Hindlimb muscle (tissue), 1 donor: ENCODE data around the gene SSTR5. TPM values are rescaled to one million over a fixed set of nuclear protein-coding genes. Genes with fewer than 3 reads are reported as not detected.

Experiments used
- DNase-seq: peaks from one replicate; pipeline ENCODE4 v3.0.0-alpha.2; 2013
- polyA plus RNA-seq: library from polyadenylated mRNA; unstranded; fragments of 120-200 nt; gene quantifications from one replicate; pipeline ENCODE4 v1.2.1, GENCODE V29; 2013; ENCODE audit not compliant: insufficient read length

The SSTR5 gene
- polyA plus RNA-seq, 1 donor, result not detected

- DNase-seq, result no peak
Observed at GRCh38 chr16:1055557-1055924, 17.0 kb upstream of the SSTR5 start.

DNA sequence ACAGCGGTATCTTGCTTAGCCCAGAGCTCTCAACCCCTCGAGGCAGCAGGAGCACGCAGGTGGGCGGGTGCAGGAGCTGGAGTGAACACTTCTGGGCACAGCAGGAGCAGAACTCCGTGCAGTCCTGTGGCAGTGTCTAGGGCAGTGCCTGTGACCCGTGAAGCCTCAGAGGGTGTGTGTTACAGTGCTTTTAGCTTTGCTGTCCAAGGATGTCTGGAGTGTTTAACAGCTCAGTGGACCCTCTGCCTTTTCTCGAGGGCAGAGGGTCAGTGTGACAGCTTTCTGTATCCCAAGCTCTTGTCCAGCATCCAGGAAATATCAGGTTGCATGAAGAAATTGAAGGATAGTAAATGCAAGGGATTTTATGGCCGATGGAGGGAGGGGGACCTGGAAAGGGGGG, 16.4 kb upstream of the SSTR5 start:
- DNase-seq, result no peak

DNA sequence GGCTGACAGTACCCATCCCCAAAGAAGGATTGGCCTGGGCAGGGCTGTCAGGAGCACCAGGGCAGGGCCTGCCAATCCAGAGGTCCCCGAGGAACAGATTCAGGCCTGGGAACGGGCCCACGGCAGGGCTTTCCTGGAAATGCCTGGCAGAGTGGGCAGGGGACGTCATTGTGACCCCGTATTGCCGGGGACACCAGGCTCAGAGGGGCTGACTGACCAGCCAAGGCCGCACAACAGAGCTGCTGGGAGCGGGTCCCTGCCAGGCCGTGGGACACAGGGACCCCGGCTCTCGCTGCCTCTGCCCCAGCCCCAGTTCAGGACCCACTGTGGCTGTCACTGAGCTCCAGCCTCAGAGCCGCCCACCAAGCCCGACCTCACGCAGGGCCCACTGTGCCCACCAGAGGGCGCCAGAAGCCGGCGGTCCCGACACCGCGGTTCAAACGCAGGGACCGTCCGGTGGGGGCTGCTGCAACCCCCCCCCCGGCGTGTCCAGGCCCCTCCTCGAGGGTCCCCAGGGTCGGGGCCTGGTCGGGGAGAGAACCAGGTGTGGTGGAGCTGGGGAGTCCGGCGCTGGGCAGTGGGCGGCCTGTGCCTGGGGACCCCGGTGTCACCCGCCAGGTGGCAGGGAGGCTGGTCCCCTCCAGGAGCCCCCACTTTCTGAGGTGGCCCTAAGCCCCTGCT, 15.2 kb upstream of the SSTR5 start:
- no peak for DNase-seq

DNA sequence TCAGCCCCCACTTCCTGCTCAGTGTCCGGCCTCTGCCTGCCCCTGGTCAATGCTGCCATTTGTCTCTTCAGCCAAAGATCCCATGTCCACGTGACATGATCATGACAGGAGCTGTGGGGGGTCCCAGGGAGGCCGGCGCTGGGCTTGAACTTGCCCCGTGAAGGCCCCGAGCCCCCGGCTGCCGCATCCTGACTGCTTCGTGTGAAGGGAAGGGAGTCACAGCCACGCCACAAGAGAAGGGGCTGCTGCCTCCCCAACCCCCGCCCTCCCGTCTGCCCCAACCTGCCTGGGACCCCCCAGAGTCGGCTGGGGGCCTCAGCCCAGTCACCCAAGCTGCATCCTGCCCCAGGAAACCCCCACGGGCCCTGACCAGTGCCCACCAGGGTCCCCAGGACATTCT, 14.3 kb upstream of the SSTR5 start:
- DNase-seq, result no peak

GRCh38 chr16:1059310-1059709, 13.2 kb upstream of the SSTR5 start:
- no peak for DNase-seq

GRCh38 chr16:1060416-1061340, 11.9 kb upstream of the SSTR5 start:
- DNase-seq, result no peak

DNA sequence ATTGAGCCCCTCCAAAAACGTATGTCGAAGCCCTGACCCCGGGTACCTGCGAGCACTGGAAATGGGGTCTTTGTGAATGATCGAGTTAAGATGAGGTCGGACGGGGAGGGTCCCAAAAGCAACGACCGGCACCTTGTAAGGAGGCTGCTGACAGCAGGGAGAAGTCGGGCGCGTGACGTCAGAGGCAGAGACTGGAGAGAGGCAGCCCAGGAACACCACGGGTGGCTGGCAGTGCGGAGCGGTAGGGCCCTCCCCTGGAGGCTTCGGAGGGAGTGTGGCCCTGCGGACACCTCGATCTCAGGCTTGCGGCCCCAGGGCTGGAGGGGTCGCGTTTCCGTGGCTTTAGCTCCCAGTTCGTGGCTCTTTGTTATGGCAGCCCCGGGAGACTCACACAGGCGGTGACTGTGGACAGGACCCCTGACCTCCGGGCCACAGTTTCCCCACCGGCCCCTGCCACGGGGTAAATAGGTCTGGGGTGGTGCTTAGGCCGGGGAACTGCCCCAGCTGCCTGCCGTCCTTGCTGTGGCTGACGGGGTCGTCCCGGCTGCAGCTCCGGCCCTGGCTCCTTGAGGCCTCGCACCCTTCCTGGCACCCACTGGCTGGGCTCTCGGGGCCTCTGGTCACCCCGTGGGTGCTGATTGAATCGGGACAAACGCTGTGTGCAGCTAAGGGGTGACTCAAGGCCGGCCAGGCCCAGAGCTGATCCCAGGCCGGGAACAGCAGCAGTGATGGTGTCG, 10.6 kb upstream of the SSTR5 start:
- no peak for DNase-seq

GRCh38 chr16:1062895-1063294, 9.7 kb upstream of the SSTR5 start:
- no peak for DNase-seq

DNA sequence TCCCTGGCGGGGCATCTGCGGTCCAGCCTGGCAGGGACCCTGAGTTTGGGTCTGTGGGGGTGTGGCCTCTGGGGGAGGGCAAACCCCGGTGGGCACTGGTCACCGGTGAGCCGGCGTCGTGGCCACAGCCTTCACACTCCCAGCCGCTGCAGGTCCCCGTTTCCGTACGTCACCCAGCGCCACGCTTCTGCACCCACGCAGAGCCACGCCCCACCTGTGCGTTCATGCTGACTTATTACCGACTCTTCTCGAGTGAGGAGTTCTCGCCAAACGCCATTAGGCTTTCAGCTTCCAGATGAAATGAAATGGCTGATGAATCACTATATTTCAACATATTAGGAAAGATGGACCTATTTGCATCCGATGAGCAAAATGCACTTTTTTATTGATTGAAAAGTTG, 8.8 kb upstream of the SSTR5 start:
- DNase-seq, result no peak

DNA sequence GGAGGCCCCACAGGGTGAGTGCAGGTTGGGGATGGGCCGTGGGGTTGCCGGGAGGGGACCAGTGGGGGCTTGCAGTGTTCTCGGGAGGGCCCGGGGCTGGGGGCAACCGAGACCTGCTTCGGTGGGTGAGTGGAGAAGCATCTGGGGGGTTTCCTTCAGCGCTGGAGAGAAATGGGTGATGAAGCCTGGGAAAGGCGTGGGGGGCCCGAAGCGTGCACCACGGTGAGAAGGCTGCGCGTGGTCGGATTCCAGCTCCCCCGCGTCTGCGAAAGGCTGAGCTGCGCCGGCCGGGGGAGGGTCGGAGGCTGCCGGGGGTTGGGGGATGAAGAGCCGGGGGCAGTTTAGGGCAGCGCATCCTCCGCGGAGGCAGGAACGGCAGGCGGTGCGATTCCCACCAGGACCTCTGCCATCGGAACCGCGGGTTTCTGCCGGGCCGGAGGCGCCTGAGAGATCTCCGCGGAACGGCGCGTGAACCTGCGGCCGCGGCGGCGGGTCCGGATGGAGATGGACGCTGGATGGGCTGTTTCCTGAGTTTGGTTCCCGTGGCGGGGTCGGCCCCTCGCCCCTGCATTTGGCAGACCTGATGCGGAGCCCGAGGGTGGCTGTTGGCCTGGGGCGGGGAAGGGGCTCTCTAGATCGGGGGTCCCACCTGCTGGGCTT, 6.9 kb upstream of the SSTR5 start:
- DNase-seq, result no peak

- no peak for DNase-seq
Observed at GRCh38 chr16:1066584-1067172, 5.9 kb upstream of the SSTR5 start.

- no peak for DNase-seq
Observed at GRCh38 chr16:1067629-1068028, 4.9 kb upstream of the SSTR5 start.

DNA sequence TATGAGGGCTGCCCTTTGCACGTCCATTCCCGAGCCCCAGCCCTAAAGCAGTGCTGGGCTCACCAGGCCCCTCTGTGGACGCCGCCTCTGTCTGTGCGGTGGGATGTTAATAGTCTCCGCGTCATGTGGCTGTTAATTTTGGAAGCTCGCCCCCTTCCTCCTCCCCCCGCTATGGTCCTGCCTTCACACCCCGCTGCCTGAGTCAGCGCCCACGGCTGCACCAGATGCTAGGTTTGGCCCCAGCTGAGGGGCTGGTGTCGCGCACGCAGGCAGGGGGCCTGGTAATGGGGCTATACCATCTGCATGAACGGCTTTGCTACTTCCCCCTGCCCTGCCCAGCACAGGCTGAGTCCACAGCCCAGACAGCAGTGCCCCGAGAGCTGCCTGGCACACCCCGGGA, 4.1 kb upstream of the SSTR5 start:
- DNase-seq, result no peak

DNA sequence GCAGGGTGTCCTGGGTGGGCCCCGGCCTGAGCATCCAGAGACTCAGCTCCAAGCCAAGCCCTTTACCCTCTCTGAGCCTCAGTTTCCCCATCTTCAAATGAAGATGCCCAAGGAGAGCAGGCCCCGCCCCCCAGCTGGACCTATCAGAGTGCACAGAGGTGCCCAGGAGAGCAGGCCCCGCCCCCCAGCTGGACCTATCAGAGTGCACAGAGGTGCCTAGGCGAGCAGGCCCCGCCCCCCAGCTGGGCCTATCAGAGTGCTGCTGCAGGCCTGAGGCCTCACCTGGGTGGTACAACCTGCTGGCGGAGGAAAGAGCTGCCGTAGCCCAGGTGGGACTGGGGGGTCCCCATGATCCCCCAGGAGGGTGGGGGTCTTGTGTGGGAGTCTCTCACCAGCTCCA, 3.4 kb upstream of the SSTR5 start:
- no peak for DNase-seq

- no peak for DNase-seq
Observed at GRCh38 chr16:1070084-1070863, 2.3 kb upstream of the SSTR5 start.

DNA sequence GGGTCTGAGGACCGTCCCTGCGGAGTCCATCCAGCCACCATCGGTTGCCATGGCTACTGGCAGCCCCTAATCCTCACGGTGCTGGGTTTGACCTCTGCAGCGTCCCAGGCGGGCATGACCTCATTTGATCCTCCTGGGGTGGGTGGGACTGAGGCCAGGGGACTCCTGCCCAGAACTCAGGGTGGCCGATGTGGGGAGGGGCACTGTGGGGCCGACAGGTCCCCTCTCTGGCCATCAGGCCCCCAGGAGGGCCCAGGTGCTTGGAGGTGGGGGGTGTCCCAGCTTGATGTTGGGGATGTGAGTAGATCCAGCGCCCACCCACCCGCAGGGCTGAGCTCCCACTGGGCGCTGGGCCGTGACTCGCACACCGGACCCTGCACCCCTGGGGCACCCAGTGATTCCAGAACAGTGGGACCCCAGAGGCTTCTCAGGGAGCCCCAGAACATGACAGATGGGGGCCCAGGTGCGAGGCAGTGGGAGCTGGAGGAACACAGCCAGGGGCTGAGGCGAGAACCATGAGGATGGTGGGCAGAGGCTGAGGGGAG, 1.6 kb upstream of the SSTR5 start:
- DNase-seq, result no peak

DNA sequence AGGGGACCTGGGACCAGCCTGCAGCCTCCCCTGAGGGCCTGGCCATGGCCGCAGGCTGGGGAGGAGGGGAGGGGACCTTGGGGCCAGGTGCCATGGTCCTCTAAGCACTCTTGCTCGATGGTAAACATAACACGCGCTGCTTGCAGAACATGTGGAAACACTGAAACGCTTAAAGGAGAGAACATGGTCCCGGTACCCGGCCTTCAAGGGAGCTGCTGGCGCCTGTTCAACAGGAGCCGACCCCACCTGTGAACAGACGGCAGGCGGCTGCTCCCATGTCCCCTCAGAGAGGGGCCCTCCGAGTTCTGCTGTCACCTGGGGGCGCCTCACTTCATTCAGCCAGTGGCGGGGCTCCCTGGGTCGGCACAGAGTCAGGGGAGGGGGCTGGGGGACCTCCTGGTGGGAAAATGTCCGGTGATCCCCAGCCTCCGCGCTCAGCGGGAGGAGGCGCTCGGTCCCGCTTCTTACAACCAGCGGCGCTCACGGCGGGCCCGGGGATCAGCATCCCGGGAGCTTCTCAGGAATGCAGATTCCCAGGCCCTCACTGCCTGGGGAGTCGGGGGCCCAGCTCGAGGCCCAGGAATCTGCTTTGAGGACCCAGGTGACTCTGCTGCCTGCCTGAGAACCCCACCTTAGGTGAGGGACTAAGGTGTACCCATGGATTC, 854 bp upstream of the SSTR5 start:
- no peak for DNase-seq

- no peak for DNase-seq
Observed at GRCh38 chr16:1073262-1073558, 663 bp downstream of the SSTR5 start.

DNA sequence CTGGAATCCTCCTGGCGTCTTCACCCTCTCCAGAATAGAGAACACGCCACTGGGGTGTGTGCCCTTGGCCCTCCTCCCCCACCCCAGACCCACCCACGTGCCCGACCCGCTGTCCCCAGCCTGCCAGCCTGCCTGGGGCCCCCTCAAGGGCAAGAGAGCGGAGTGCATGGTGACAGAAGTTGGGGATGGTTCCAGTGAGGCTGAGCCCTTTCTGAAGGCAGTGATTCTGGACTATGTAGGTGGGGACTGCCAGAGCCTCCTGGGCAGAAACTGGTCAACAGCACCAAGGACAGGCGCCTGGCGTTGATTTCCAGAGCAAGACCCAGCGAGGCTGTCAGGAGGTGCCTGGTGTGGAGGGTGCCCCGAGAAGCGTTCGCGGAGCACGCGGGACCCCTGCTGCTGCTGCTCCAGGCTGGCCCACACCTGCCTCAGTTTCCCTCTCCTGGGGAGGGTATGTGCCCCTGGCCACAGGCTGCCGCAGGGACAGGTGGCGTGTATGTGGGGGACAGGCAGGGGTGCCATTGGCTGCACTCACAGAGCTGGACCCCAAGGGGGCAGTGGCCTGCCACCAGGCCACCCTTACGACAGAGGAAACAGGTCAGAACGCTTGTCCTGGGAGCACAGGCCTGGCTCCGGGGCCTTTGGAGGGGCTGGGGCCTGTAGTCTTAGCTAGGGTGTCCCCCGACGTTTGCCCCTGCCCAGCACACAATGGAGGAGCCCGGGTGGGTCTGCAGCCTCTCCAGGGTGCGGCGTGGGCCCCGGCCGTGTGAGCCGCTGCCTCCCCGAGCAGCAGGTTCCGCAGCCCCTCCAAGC, 1.2 kb downstream of the SSTR5 start:
- no peak for DNase-seq

DNA sequence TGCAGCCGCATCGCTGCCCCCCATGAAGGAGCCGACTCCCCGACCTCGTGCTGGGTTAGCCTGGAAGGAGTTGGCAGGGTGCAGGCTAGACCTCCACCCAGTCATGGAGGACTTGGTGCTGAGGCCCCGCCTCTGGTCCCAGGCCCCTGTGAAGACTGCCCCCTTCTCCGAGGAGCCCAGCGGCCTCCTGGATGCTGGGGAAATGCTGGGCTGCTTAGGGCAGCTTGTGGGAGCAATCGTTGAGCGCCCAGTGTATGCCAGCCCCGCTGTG, 1.8 kb downstream of the SSTR5 start:
- no peak for DNase-seq
